K562 (cell line): ENCODE results near the gene CEP350. TPM values are rescaled to one million over a fixed set of nuclear protein-coding genes. Genes with fewer than 3 reads are reported as not detected.

Source experiments
- MGA ChIP-seq: fragments of 450-650 bp; IDR thresholded peaks from 2 replicates; pipeline ENCODE4 v1.6.1; 2016; ENCODE audit warnings: mild to moderate bottlenecking, moderate library complexity
- REST ChIP-seq, 2 experiments: fragments of 450-650 bp; formaldehyde crosslinking in 1 of 2; IDR thresholded peaks; 2 replicates each; pipeline versions ENCODE4 v1.4.0 to v1.6.1; 2014 to 2020; ENCODE audit warnings: mild to moderate bottlenecking in 2 of 2, borderline replicate concordance in 1 of 2, low read depth in 1 of 2
- SIN3B ChIP-seq: fragments of 450-650 bp; IDR thresholded peaks from 2 replicates; pipeline ENCODE4 v1.6.1; 2017; ENCODE audit warnings: low read depth, mild to moderate bottlenecking, moderate library complexity
- TAF9B ChIP-seq: fragments of 450-650 bp; IDR thresholded peaks from 2 replicates; pipeline ENCODE4 v1.6.1; 2018; ENCODE audit warnings: mild to moderate bottlenecking; ENCODE audit not compliant: partially characterized antibody
- ZNF175 ChIP-seq: fragments of 200-800 bp; sonication (Bioruptor generic); IDR thresholded peaks from 2 replicates; pipeline ENCODE4 v1.6.1; 2016; ENCODE audit warnings: low read depth, mild to moderate bottlenecking, missing genetic modification characterization, missing compliant biosample characterization
- ZSCAN29 ChIP-seq: fragments of 450-650 bp; IDR thresholded peaks from 2 replicates; pipeline ENCODE4 v1.6.1; 2017
- polyA plus RNA-seq, 8 experiments: library from polyadenylated mRNA; depleted of rRNA in 4 of 8; stranded (reverse) in 5 of 8; unstranded in 3 of 8; fragments of >200 nt; fragmentation: Nextera tagmentation in 2 of 8; fragmentation: Illumina TruSeq in 1 of 8; extraction: Ambion mirVana in 2 of 8; extraction: Trizol in 1 of 8; gene quantifications; 2 replicates each; pipeline versions ENCODE4 v1.2.1 to v1.2.3, GENCODE V29; 2011 to 2014; ENCODE audit warnings: inconsistent platforms in 1 of 8, missing spikeins in 1 of 8
- total RNA-seq, 7 experiments: library from RNA; depleted of rRNA in 6 of 7; stranded (reverse); fragments of >200 nt in 6 of 7; fragmentation: Illumina TruSeq in 2 of 7; extraction: Trizol in 2 of 7; gene quantifications; 2 replicates each; pipeline versions ENCODE4 v1.2.1 to v1.2.3, GENCODE V29; 2011 to 2021; ENCODE audit warnings: low replicate concordance in 1 of 7

Gene CEP350
- total and polyA plus RNA-seq, 9 of the 15 experiments (the other 6 are each of a cell fraction or from before 2014, with no cell fraction given) = 8.3 to 64.3 (median 28.0) TPM

DNA sequence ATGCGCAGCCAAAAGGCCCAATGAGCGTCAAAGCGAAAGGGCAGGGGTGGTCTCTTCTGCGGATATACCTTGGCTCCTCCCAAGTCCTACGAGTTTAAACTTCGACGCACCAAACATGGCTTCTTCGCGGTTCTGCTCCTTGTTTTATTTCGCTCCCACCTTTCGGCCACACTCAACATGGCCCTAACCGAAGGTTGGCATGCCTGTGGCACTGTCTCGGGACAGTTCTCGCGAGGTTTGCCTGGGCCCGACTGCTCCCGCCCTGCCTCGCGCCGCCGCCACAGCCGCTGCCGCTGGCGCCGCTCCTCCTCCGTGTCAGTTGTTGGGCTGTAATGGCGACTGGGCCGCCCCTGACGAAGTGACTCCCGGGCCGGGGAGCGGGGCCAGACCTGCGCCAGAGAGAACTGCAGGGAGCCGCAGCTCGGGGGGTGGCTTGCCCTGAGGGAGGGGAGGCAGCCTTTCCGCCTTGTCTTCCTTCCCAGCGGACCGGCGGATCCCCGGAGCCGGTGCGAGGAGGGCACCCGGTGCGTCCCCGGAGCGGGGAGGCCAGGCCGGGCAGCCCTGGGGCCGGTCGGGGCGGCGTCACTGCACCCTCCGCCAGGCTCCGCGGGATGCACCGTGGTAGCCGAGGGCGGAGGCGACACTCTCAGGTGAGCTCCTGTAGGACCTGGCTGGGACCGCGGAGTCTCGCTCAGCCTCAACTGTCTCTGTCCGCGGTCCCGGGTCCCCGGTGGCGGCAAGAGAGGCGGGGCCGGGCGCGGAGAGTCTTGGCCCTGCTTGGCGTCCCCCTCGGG lies at the start of gene CEP350 (continued):
- TF ChIP-seq MGA (no peak; the same call in 1 of the 2 replicates), SIN3B (peak; percentile 76; the same call in 1 of the 2 replicates), REST (IDR thresholded peaks at IDR 0.05; ENCODE audit: borderline replicate concordance) (peak; percentile 67), REST (CRISPR knock-in tag; IDR thresholded peaks at IDR 0.05; ENCODE audit: low read depth) (no peak; the same call in 1 of the 2 replicates), TAF9B (peak; percentile 96), ZSCAN29 (peak; percentile 21; the same call in 1 of the 2 replicates), ZNF175 (CRISPR knock-in tag) (no peak)
